ENCODE results near the gene MTHFD2. TPM values are rescaled to one million over a fixed set of nuclear protein-coding genes. Genes with fewer than 3 reads are reported as not detected.
"Not testable (repeated sequence)": the region's sequence is repeated elsewhere in the genome, so short reads cannot be mapped to it uniquely, and the experiment has no call there.

MTHFD2 gene
- total RNA-seq, 1 experiment from 2014 or later = 221 TPM

GRCh38 chr2:74223941-74224770 is 25.7 kb downstream of the MTHFD2 start:
- in situ Hi-C loops (cut with HindIII; ENCODE audit: low sequenced_read_pairs) = no loop called here

GRCh38 chr2:74225698-74226459 is 27.5 kb downstream of the MTHFD2 start:
- DNase-seq (ENCODE audit: low spot score) = no peak
- in situ Hi-C loops (cut with HindIII; ENCODE audit: low sequenced_read_pairs) = no loop called here

More at GRCh38 chr2:74223941-74224770, 25.7 kb downstream of the MTHFD2 start:
- DNase-seq (ENCODE audit: low spot score) = no peak

GRCh38 chr2:74226648-74227213 is 28.3 kb downstream of the MTHFD2 start:
- peak; percentile 90 for DNase-seq (ENCODE audit: low spot score)
- in situ Hi-C loops (cut with HindIII; ENCODE audit: low sequenced_read_pairs) = no loop called here

GRCh38 chr2:74227646-74228045 is 29.2 kb downstream of the MTHFD2 start:
- in situ Hi-C loops (cut with HindIII; ENCODE audit: low sequenced_read_pairs) = no loop called here
- DNase-seq (ENCODE audit: low spot score) = peak; percentile 5

- DNase-seq (ENCODE audit: low spot score) = no peak
- in situ Hi-C loops (cut with HindIII; ENCODE audit: low sequenced_read_pairs) = no loop called here
Measured at GRCh38 chr2:74228772-74229171, 30.4 kb downstream of the MTHFD2 start.

- in situ Hi-C loops (cut with HindIII; ENCODE audit: low sequenced_read_pairs); DNase-seq (ENCODE audit: low spot score): not testable (repeated sequence)
Measured at GRCh38 chr2:74229865-74230264, 31.4 kb downstream of the MTHFD2 start.

GRCh38 chr2:74232426-74232825 is 34.0 kb downstream of the MTHFD2 start:
- no peak for DNase-seq (ENCODE audit: low spot score)
- in situ Hi-C loops (cut with HindIII; ENCODE audit: low sequenced_read_pairs) = no loop called here

GRCh38 chr2:74233648-74234047 is 35.2 kb downstream of the MTHFD2 start:
- in situ Hi-C loops (cut with HindIII; ENCODE audit: low sequenced_read_pairs) = no loop called here
- no peak for DNase-seq (ENCODE audit: low spot score)

- in situ Hi-C loops (cut with HindIII; ENCODE audit: low sequenced_read_pairs) = no loop called here
Measured at GRCh38 chr2:74235041-74235440, 36.6 kb downstream of the MTHFD2 start.

GRCh38 chr2:74238879-74239278 is 40.5 kb downstream of the MTHFD2 start:
- in situ Hi-C loops (cut with HindIII; ENCODE audit: low sequenced_read_pairs) = no loop called here

More at GRCh38 chr2:74235041-74235440, 36.6 kb downstream of the MTHFD2 start:
- DNase-seq (ENCODE audit: low spot score) = no peak

GRCh38 chr2:74239346-74239745 is 40.9 kb downstream of the MTHFD2 start:
- no peak for DNase-seq (ENCODE audit: low spot score)
- in situ Hi-C loops (cut with HindIII; ENCODE audit: low sequenced_read_pairs) = no loop called here

More at GRCh38 chr2:74238879-74239278, 40.5 kb downstream of the MTHFD2 start:
- no peak for DNase-seq (ENCODE audit: low spot score)

GRCh38 chr2:74242354-74243071 is 44.1 kb downstream of the MTHFD2 start:
- in situ Hi-C loops (cut with HindIII; ENCODE audit: low sequenced_read_pairs) = no loop called here
- DNase-seq (ENCODE audit: low spot score) = no peak

GRCh38 chr2:74244286-74244685 is 45.9 kb downstream of the MTHFD2 start:
- DNase-seq (ENCODE audit: low spot score) = no peak

GRCh38 chr2:74246496-74247195 is 48.2 kb downstream of the MTHFD2 start:
- DNase-seq (ENCODE audit: low spot score) = no peak
- in situ Hi-C loops (cut with HindIII; ENCODE audit: low sequenced_read_pairs) = no loop called here

More at GRCh38 chr2:74244286-74244685, 45.9 kb downstream of the MTHFD2 start:
- in situ Hi-C loops (cut with HindIII; ENCODE audit: low sequenced_read_pairs) = no loop called here

- no peak for DNase-seq (ENCODE audit: low spot score)
- in situ Hi-C loops (cut with HindIII; ENCODE audit: low sequenced_read_pairs) = no loop called here
Measured at GRCh38 chr2:74249406-74250122, 51.1 kb downstream of the MTHFD2 start.

GRCh38 chr2:74250189-74250631 is 51.8 kb downstream of the MTHFD2 start:
- in situ Hi-C loops (cut with HindIII; ENCODE audit: low sequenced_read_pairs) = no loop called here
- peak; percentile 78 for DNase-seq (ENCODE audit: low spot score)

GRCh38 chr2:74252036-74252435 is 53.6 kb downstream of the MTHFD2 start:
- in situ Hi-C loops (cut with HindIII; ENCODE audit: low sequenced_read_pairs) = no loop called here
- DNase-seq (ENCODE audit: low spot score) = no peak

GRCh38 chr2:74252862-74253261 is 54.4 kb downstream of the MTHFD2 start:
- no peak for DNase-seq (ENCODE audit: low spot score)
- in situ Hi-C loops (cut with HindIII; ENCODE audit: low sequenced_read_pairs) = no loop called here
